GM18498 (cell line): ENCODE measurements around the gene ABHD8.

Experiments
- ATAC-seq: cut with Tn5 transposase; IDR thresholded peaks from one replicate; pipeline ENCODE4 v1.9.1; 2021; ENCODE audit warnings: mild to moderate bottlenecking, moderate library complexity; ENCODE audit not compliant: unreplicated experiment

ABHD8 gene

GRCh38 chr19:17243830-17244617, 59.2 kb downstream of the ABHD8 start:
- ATAC-seq, result no peak

GRCh38 chr19:17243211-17243829, 59.9 kb downstream of the ABHD8 start:
- ATAC-seq, result no peak

- no peak for ATAC-seq
Observed at GRCh38 chr19:17242431-17243208, 60.6 kb downstream of the ABHD8 start.
